ENCODE data around the gene PLAA. TPM values are rescaled to one million over a fixed set of nuclear protein-coding genes. Genes with fewer than 3 reads are reported as not detected.

Gene PLAA
- total RNA-seq, 1 experiment from 2014 or later = 13.3 TPM

GRCh38 chr9:26863074-26863473, 84.0 kb downstream of the PLAA start:
- BruUV-seq (replicated peaks) = no TSS peak
- CTCF ChIA-PET = no interaction called here
- no peaks in the 10 kb centered on the region for H3K4me1 ChIP-seq (ENCODE audit: control insufficient read depth, insufficient read depth, low read length)
- H3K4me3 ChIP-seq (ENCODE audit: low read depth in 2 of 2, low read length in 2 of 2) = no peak overlapping the region
- no peaks in the 10 kb centered on the region for H3K36me3 ChIP-seq (ENCODE audit: control insufficient read depth, insufficient read depth, low read length)
- no peaks in the 10 kb centered on the region for H3K9me3 ChIP-seq (ENCODE audit: control insufficient read depth, insufficient read depth, low read depth, low read length)
- TF ChIP-seq TCF7L2 (IDR thresholded peaks at IDR 0.05; ENCODE audit: low read depth, low read length) (no peak), REST (IDR thresholded peaks at IDR 0.05; ENCODE audit: insufficient read depth in 1 of 2, low read depth in 2 of 2, low read length in 1 of 2) (no peak), CTCF (IDR thresholded peaks at IDR 0.05) (no peak; the same call in 1 of the 2 replicates), POLR2AphosphoS5 (IDR thresholded peaks at IDR 0.05; ENCODE audit: low read depth, low read length) (no peak), SIN3A (IDR thresholded peaks at IDR 0.05; ENCODE audit: borderline replicate concordance, insufficient read depth, low read depth, low read length) (no peak)
- DNase-seq (ENCODE audit: low read depth, low spot score) (no peak), ATAC-seq (no peak)
- POLR2A ChIA-PET = no interaction called here
- in situ Hi-C loops (cut with HindIII; ENCODE audit: low pct_unique_long_range_greater_than_20kb, low sequenced_read_pairs) = no loop called here
- no peak overlapping the region for H3K27ac ChIP-seq (ENCODE audit: low read length)
- intact Hi-C loops (cut with micrococcal nuclease; ENCODE audit: unreplicated experiment) = no loop called here
- no peaks in the 10 kb centered on the region for H3K27me3 ChIP-seq (ENCODE audit: control insufficient read depth, insufficient read depth, low read length)

GRCh38 chr9:26856413-26857032, 90.5 kb downstream of the PLAA start:
- intact Hi-C loops (cut with micrococcal nuclease; ENCODE audit: unreplicated experiment) = loop anchor here (10.0 kb wide), 1 partner anchor 112 kb away; no protein-coding TSS in a partner anchor

More at GRCh38 chr9:26856413-26857032, 90.5 kb downstream of the PLAA start:
- in situ Hi-C loops (cut with HindIII; ENCODE audit: low pct_unique_long_range_greater_than_20kb, low sequenced_read_pairs) = no loop called here
- POLR2A ChIA-PET = no interaction called here
- TF ChIP-seq CTCF (IDR thresholded peaks at IDR 0.05) (peak; percentile 39; the same call in 1 of the 2 replicates), TCF7L2 (IDR thresholded peaks at IDR 0.05; ENCODE audit: low read depth, low read length) (no peak), SIN3A (IDR thresholded peaks at IDR 0.05; ENCODE audit: borderline replicate concordance, insufficient read depth, low read depth, low read length) (no peak)
- no TSS peak for BruUV-seq (replicated peaks)
- Histone ChIP-seq H3K27me3 (ENCODE audit: control insufficient read depth, insufficient read depth, low read length) (no peaks in the 10 kb centered on the region), H3K4me1 (ENCODE audit: control insufficient read depth, insufficient read depth, low read length) (no peaks in the 10 kb centered on the region), H3K27ac (ENCODE audit: low read length) (no peak overlapping the region), H3K36me3 (ENCODE audit: control insufficient read depth, insufficient read depth, low read length) (no peaks in the 10 kb centered on the region), H3K4me3 (ENCODE audit: low read depth in 2 of 2, low read length in 2 of 2) (no peak overlapping the region), H3K9me3 (ENCODE audit: control insufficient read depth, insufficient read depth, low read depth, low read length) (no peaks in the 10 kb centered on the region)
- ATAC-seq = no peak
- CTCF ChIA-PET = no interaction called here
- peak; percentile 30 for DNase-seq (ENCODE audit: low read depth, low spot score)

Other genes with a start within 250 kb of the PLAA start
- gene CAAP1, start 54.4 kb downstream of the PLAA start, total RNA-seq (2021; ENCODE audit: unreplicated experiment) = 7.2 TPM
- 6.0 TPM for gene IFT74, start 9.2 kb upstream of the PLAA start, total RNA-seq (2021; ENCODE audit: unreplicated experiment)
- gene LRRC19, start 58.4 kb upstream of the PLAA start, total RNA-seq (2021; ENCODE audit: unreplicated experiment) = not detected
- not detected for gene TEK, start 162.0 kb upstream of the PLAA start, total RNA-seq (2021; ENCODE audit: unreplicated experiment)

All from Panc1 (cell line).